ENCODE data around the gene IL37. TPM values are rescaled to one million over a fixed set of nuclear protein-coding genes. Genes with fewer than 3 reads are reported as not detected.

Gene IL37
- total RNA-seq, 4 donors from 2014 or later = 1.3 TPM; not detected in 3

DNA sequence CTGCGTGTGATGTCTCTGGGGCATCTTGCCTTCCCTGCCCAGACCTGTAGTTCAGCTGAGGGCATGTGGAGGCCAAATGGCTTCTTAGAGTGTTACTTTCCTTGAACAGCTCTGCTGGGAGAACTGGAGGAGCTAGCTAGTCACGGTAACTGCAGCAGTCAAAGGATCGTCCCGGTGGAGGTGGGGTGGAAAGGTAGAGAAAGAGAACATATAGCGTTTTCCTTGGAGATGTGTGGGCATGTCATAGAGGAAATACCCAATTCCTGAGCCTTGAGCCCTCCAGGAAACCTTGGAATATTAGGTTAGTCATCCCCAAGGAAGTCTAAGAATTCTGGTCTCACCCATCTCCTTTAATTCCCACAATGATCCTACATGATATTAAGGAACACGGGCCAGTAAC is 33.5 kb upstream of the IL37 start:
- Histone ChIP-seq H3K36me3 (no peaks in the 10 kb centered on the region), H3K9me3 (no peaks in the 10 kb centered on the region), H3K4me3 (no peak overlapping the region), H3K27ac (peak overlapping the region; percentile 69 to 73 (median 71)), H3K27me3 (no peaks in the 10 kb centered on the region), H3K4me1 (peaks cover 0 to 40% (median 12%) of the 10 kb centered on the region in 3 donors)
- TF ChIP-seq, protein P1, sequence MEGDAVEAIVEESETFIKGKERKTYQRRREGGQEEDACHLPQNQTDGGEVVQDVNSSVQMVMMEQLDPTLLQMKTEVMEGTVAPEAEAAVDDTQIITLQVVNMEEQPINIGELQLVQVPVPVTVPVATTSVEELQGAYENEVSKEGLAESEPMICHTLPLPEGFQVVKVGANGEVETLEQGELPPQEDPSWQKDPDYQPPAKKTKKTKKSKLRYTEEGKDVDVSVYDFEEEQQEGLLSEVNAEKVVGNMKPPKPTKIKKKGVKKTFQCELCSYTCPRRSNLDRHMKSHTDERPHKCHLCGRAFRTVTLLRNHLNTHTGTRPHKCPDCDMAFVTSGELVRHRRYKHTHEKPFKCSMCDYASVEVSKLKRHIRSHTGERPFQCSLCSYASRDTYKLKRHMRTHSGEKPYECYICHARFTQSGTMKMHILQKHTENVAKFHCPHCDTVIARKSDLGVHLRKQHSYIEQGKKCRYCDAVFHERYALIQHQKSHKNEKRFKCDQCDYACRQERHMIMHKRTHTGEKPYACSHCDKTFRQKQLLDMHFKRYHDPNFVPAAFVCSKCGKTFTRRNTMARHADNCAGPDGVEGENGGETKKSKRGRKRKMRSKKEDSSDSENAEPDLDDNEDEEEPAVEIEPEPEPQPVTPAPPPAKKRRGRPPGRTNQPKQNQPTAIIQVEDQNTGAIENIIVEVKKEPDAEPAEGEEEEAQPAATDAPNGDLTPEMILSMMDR (IDR thresholded peaks at IDR 0.05) = no peak
- no peak for TF ChIP-seq POLR2A (IDR thresholded peaks at IDR 0.05)
- no peak for DNase-seq
- WGBS, 2 donors = 23 to 74% methylated on average over 6 of the region's 6 CpGs
- intact Hi-C loops (cut with DNase I) = no loop called here

DNA sequence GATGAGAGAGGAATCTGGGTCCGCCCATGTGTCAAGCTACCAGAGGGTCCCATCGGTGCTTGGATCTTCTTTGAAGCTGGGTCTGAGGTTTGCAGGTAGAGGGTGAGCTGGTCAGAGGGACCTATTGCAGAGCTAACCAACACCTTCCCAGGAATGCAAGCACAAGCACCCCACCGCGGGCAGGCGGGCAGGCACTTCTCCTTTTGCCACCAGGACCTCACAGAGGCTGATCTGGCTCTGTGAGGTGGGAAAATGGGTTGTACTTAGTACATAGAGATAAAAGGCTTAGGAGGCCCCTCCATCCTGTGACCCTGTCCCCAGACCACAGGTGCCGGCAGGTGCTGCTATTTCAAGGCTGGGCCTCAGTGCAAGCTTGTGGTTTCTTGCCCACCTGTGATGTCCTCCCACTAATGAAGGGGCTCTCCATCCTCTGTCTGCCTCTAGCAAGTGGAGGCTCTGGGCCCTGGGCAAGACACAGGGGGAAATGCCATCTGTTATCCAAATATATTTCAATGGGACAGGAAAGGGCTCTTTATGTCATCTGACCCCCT is 31.4 kb upstream of the IL37 start:
- Histone ChIP-seq H3K4me1 (peaks cover 0 to 40% (median 12%) of the 10 kb centered on the region in 3 donors), H3K27ac (no peak overlapping the region), H3K36me3 (no peaks in the 10 kb centered on the region), H3K27me3 (no peaks in the 10 kb centered on the region), H3K9me3 (no peaks in the 10 kb centered on the region), H3K4me3 (no peak overlapping the region)
- 86 to 87% methylated on average over 4 to 5 of the region's 6 CpGs for WGBS, 2 donors
- no peak for DNase-seq
- intact Hi-C loops (cut with DNase I) = loop anchor here (10.0 kb wide), 1 partner anchor 135 kb away; no protein-coding TSS in a partner anchor
- TF ChIP-seq POLR2A (IDR thresholded peaks at IDR 0.05) = no peak
- TF ChIP-seq, protein P1 (IDR thresholded peaks at IDR 0.05) = no peak

DNA sequence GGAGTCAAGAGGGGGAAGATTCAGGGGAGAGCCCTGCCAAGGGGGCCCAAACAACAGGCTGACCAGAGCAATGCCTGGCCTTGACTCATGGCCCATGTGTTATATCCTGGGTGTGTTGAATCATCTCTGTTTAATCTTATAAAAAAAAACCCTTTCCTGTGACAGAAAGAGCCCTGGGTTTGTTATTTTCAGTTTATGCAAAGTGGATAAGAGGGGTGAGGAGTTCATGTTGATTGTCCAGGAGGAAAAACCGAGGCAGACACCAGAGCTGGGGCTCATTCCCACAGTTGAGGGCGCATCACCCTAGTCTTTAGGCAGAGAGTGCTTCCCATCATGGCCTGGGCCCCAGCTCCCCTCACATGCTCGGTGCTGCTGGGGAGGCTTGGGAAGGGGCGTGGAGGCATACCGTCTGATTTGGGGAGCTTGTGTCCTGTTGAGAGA is 30.9 kb upstream of the IL37 start:
- no peak for TF ChIP-seq POLR2A (IDR thresholded peaks at IDR 0.05)
- TF ChIP-seq, protein P1 (IDR thresholded peaks at IDR 0.05) = no peak
- H3K4me3 ChIP-seq = no peak overlapping the region
- no peaks in the 10 kb centered on the region for H3K27me3 ChIP-seq
- DNase-seq = no peak
- H3K27ac ChIP-seq = no peak overlapping the region
- no peaks in the 10 kb centered on the region for H3K36me3 ChIP-seq
- peaks cover 0 to 40% (median 12%) of the 10 kb centered on the region in 3 donors for H3K4me1 ChIP-seq
- intact Hi-C loops (cut with DNase I) = loop anchor here (10.0 kb wide), 1 partner anchor 135 kb away; no protein-coding TSS in a partner anchor
- WGBS, 2 donors = 25 to 70% methylated on average over 1 to 4 of the region's 5 CpGs
- H3K9me3 ChIP-seq = no peaks in the 10 kb centered on the region

DNA sequence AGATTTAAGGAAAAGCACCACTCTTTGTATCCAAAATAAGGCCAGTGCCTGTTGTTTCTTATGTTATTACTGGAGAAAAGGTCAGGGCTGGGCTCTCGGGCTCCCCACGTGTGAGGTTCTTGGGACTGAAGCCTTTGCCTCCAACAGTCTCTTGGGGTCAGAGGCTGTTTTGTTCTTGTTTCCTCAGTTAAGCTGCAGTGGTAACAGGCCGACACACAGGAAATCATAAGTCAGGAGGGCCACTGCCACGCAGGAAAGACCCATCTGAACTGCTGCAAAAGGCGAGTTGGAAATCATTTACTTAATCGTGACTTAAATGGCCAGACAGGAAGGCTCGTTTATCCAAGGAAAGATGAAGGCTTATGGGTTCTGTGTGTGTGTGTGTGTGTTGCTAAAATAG is 30.3 kb upstream of the IL37 start:
- H3K27me3 ChIP-seq = no peaks in the 10 kb centered on the region
- H3K4me1 ChIP-seq = peaks cover 0 to 40% (median 12%) of the 10 kb centered on the region in 3 donors
- 60 to 65% methylated on average over 7 of the region's 7 CpGs for WGBS, 2 donors
- no peak overlapping the region for H3K4me3 ChIP-seq
- H3K9me3 ChIP-seq = no peaks in the 10 kb centered on the region
- intact Hi-C loops (cut with DNase I) = loop anchor here (10.0 kb wide), 1 partner anchor 136 kb away; no protein-coding TSS in a partner anchor
- H3K36me3 ChIP-seq = no peaks in the 10 kb centered on the region
- H3K27ac ChIP-seq = no peak overlapping the region
- TF ChIP-seq POLR2A (IDR thresholded peaks at IDR 0.05) = no peak
- TF ChIP-seq, protein P1 (IDR thresholded peaks at IDR 0.05) = no peak
- DNase-seq = no peak

DNA sequence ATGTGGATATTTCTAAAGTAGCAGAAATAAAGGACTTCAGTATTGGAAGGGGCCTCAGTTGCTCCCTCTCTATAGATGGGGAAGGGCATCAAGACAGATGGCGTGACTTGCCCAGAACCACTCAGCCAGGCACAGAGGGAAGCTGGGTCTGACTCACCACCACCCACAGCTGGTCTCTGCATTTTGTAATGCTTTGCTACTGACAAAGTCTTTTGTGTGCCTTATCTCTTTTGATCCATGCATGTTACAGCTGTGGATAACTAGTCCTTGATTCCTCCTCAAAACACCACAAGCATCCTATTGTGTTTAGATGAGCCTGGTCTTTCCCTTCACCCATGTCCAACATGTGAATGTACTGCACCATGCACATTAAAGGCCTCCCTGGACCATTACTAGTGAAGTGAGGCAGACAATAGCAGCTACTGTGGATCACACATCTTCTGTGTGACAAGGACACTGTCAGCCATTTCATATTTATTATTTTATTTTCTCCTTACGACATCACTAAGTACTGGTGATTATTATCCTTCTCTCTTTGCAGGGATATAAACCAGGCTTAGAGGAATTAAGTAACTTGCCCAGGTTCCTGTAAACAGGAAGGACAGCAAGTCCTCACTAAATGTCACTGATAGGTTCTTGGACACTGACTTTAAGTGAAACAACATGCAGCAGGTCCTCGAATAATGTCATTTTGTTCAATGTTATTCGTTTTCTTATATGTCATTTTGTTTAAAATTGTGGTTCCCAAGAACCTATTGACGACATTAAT is 29.6 kb upstream of the IL37 start:
- Histone ChIP-seq H3K4me1 (peaks cover 0 to 36% (median 9%) of the 10 kb centered on the region in 3 donors), H3K9me3 (no peaks in the 10 kb centered on the region), H3K27ac (peak overlapping the region in 1 of 4 donors; percentile 4), H3K4me3 (no peak overlapping the region), H3K36me3 (no peaks in the 10 kb centered on the region), H3K27me3 (no peaks in the 10 kb centered on the region)
- 61 to 68% methylated on average over 5 of the region's 5 CpGs for WGBS, 2 donors
- intact Hi-C loops (cut with DNase I) = loop anchor here (10.0 kb wide), 1 partner anchor 137 kb away; no protein-coding TSS in a partner anchor
- DNase-seq = no peak
- TF ChIP-seq, protein P1 (IDR thresholded peaks at IDR 0.05) = no peak
- no peak for TF ChIP-seq POLR2A (IDR thresholded peaks at IDR 0.05)
